Stimulated activated CD4-positive, alpha-beta T cell treated with anti-CD3 and anti-CD28 coated beads, TNF-alpha, amount 100 ng/mL, for 24 hours (primary cell): ENCODE measurements around the gene AGBL1.
A peak's percentile ranks its signal among the peaks of the same experiment; 100 is the strongest.

Source experiments
- DNase-seq, 3 experiments: peaks; one replicate each; pipeline ENCODE4 v3.0.0-alpha.2; 2020; ENCODE audit warnings: low read depth in 3 of 3

The AGBL1 gene

DNA sequence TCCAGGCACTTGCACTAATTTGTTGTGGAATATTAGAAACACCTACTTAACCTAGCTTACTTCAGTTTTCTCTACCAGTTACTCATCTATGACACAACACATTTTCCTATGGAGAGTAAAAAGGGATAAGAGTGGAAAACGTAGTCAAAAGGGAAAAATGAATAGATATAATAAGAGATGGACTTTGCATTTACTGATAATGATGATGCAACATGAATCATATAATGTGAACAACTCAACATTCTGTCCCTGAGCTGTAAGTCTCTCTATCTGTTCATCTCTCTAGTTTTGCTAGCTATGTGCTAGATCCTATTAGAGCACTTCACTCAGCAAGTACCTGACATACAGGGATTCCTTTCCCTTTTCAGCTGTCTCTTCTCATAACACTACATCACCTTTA, 627.1 kb downstream of the AGBL1 start:
- DNase-seq, result no peak

DNA sequence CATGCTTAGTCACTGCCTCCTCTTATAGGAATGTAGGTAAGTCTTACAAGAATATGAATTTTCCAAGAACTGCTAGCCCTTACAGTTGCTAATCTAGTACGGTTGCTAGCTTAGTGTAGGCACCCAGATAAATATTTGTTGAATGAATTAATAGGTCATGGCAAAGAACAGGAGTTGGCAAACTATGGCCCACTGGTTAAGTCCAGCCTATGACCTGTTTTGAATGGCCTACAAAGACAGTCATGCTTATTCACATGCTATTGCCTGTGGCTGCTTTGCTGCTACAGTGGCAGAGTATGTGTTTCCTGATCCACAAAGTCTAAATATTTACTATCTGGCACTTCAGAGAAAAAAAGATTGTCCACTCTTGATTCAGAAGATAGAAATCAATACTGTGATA, 631.8 kb downstream of the AGBL1 start:
- DNase-seq, result no peak

DNA sequence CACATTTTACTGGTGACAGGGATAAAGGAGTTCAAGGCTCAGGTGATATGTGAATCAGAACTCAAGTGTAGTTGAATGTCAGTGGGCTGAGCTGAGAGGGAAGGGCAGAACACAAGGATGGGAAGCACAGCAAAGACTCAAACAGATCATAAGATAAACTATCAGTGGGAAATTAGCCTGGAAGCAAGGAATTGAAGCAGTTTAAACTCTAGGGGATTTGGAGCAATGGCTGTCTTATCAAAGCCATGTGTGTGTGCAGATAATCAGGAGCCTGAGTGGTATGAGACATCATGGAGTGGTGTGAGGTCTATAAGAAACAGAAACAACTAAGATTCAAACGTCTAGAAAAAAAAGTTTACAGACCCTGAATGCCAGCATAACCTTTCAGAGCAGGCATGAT, 634.6 kb downstream of the AGBL1 start:
- DNase-seq, result no peak

DNA sequence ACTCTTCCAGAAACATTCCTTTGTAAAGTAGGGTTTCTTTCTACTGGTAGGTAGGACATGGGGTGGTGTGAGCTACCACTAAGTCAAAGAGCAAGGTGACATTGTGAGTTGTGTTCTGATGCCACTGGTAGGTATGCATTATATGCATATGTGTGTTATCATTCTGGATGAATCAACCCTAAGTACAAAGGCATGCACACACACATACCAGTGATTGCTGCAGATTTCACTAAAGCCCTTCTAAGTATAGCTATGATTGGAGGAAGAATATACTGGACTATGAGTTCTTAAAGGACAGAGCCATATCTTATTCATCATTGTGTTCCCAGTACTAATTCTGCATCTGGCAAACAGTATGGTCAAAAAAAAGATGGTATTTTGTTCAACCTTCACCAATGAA, 646.0 kb downstream of the AGBL1 start:
- DNase-seq, result no peak

DNA sequence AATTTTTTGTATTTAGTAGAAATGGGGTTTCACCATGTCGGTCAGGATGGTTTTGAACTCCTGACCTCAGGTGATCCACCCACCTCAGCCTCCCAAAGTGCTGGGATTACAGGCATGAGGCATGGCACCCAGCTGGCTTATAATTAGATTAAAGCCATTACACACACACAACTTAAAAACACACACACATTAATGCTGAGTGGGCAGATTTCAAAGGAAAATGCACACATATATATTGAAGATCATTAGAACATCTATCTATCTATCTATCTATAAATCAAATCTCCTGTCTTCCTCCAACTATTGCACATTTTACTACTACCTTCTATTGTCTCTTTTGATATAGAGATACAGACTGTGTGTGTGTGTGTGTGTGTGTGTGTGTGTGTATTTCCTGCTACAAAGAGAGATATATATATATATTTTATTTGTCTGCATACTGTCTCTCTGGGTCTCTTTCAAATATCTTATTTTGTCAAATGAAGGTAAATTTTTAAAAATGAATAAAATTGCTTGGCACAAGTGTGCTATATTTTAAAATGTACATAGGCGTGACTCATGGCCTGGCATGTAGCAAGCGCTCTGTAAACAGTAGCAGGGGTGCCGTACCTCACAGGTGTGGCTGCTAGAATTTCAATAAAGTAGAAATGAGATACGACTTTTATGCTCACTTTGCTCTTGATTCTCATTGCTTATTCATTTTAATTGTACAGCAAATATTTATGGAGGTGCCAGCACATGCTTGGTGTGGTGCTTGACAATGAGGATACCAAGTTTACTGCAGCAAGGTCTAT, 655.8 kb downstream of the AGBL1 start:
- DNase-seq, result no peak

DNA sequence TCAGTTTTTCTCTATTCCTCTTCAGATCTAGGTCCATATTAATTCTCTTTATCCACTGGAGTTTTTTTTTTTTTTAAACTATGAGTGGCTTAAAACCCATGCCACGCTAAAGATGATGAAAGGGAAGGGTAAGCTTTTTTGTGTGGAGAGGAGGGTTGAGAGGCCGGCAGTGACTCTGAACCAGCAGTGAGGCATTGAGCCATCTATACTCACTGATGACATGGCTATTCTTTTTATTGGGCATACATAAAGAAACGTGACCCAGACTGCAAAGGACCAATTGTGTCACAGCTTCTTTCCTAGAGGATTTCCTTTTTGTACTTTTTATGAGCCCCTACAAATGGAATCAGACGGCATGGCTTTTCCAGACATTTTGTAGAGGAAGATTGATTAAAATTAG, 662.2 kb downstream of the AGBL1 start:
- no peak for DNase-seq

DNA sequence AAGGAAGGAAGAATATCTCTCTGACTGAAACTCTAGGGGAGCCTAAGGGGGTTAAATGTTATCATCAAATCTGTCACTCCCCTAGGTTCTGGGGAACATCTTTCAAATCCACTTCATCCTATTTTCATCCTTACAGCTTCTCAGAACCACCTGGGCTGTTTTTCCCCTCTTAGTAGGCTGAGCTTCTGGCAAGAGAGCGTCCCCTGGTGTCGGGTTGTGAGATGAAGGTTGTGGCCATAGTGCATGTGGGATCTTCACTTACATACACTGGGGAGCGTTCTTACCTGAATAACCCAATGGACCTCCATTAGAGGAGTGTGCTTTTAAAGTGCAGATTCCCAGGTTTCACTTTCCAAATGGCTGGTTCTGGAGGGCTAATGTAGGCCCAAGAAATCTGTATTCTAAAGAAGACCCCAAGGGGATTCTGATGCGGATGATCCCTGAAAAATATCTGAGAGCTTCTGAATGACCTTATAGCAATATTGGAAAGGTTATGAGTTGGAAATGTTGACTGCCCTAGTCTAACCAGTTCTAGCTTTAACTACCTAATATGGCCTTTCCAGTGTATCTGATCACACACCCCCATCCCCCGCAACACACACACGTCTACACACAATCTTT, 663.7 kb downstream of the AGBL1 start:
- DNase-seq, result peak; percentile 22 to 67 (median 40)

DNA sequence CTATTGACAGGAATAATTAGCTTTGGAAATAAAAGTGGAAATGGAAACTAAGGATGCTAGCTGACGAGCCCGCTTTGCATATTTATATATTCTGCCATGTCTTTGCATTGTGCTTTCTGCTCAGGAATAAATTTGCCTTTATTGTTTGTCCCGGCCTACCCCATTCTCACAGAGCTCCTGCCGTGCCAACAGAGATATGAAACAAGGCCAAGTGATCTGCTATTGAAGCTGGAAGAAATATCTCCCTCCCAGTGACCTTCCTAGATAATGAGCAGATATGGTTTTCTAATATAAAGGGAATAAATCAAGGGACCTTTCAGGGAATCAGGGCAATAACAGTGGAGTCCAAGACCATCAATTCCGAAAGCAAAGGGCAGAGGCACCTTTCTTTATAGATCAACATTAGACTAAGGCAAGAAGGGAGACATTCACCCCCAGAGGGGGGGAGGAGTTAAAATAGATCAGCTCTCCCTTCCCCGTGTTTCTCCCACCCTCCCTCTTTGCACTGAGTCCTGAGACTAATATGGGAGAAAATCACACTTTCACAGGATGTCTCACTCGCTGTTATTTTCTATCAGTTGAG, 664.6 kb downstream of the AGBL1 start:
- no peak for DNase-seq

DNA sequence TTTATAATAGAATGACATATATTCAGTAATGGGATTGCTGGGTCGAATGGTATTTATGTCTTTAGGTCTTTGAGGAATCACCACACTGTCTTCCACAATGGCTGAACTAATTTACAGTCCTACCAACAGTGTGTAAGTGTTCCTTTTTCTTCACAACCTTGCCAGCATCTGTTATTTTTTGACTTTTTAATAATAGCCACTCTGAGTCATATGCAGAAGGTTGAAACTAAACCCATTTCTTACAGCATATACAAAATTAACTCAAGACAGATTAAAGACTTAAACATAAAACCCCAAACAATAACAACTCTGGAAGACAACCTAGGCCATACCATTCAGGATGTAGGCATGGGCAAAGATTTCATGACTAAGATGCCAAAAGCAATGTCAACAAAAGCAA, 671.4 kb downstream of the AGBL1 start:
- no peak for DNase-seq

DNA sequence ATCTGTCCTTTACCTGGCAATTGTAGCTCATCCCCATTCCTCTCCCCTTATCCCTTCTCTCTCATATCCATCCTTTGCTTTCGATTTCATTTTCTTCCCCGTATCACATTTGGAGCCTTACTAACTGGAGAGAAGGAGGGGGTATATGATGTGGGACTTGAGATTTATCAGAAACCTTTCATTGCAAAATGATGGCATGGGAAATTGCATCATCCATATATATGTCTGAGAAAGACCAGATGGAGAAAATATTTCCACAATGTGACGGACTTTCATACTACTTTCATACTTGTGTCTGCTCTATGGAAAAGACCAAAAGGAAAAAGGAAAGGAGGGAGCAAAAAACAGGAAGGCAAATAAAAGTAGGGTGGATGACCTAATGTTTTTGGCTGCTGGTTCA, 675.2 kb downstream of the AGBL1 start:
- no peak for DNase-seq

DNA sequence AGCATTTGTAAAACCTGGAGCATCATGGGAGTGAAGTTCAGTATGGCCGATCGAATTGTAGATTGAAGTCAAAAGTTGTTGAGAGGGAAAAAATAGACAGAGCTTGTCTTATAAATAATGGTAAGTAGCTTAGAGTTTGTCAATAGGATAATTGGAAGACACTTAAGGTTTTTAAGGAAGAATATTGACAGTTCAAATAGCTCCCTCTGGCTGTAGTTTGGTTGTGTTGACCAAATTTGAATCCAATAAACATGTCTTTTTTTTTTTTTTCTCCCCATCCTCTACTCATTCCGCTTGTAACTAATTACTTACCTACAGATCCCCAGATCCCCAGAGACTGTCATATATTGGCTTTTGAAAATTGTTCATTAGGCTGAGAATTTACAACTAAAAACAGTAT, 677.0 kb downstream of the AGBL1 start:
- no peak for DNase-seq

DNA sequence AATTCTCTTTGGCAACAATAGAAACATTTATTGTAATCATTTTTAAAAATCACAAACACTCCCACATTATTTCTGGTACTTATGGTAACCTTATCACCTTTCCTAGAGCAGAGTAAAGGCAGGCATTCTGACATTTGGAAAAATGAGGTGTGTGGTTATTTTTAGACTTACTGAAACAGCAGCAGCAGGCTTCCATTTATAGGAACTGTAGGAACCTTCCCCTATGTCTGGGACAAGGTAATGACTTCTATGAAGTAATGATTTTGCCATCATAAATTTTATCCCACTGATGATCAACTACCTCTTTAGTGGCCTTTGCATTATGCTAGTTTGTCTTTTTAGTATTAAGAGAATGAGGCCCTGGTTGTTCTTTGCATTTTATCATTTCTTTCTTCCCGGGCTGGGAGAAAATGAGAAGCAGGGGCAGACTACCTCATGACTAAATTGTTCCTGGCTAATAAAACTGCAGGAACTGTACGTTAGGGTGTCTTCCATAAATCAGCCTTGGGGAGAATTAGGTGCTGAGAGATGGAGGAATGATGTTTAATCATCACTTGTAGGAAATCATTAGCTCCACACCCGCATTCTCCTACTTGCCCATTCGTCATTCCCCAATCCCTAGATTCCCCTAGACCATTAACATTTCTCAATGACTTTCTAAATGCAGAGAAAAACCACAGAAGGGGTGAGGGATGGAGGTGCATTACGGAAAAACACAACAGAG, 680.3 kb downstream of the AGBL1 start:
- DNase-seq, result no peak

DNA sequence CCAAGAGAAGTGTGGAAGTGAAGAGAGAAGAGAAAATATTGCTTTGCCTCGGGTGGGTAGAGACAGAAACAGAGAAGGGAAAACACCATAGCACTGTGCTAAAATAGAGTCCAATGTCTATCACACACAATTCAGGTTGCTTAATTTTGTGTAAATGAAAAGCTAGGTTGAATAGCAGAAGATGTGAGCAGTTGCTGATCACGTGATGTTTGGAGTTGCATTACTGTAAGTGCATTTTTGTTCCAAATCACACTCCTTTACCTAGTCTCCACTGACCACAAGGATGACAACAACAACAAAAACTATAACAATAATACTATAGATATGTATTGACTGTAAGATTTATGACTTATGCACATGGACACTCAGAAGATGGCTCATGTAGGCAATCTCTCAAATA, 683.2 kb downstream of the AGBL1 start:
- no peak for DNase-seq

DNA sequence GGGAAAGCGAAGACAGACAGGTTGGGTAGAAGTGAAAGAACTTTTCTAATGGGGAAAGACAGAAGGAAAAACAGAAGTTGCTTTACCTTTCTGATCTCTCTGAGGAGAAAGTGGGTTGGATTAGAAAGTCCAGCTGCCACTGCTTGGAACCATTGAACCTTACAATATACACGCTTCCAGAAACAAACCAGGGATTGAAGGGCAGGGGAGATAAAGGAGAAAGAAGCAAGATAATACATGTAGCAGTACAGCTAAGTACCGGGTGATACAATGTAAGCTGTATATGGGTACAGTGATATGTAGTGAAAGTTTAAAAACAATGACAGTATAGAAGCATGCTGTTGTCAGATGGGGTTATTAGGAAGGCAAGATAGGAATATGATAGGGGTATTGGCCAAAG, 684.4 kb downstream of the AGBL1 start:
- DNase-seq, result no peak

DNA sequence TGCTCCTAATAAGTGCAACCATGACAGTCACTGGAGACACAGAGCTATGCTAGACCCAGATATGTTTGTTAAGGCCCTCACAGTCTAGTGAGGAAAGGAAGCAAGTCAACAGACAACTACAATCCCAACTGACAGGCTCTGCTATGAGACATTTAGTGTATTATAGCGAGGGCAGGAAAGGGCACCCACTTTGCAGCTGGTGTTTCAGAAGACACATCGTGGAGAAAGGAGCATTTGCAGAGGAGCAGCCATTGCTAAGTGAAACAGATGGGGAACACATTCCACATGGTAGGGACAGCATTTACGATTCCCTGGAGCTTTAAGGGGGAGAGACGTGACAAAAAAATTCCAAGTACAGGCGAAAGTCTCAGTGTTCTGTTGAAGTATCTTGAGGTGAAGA, 685.6 kb downstream of the AGBL1 start:
- no peak for DNase-seq

DNA sequence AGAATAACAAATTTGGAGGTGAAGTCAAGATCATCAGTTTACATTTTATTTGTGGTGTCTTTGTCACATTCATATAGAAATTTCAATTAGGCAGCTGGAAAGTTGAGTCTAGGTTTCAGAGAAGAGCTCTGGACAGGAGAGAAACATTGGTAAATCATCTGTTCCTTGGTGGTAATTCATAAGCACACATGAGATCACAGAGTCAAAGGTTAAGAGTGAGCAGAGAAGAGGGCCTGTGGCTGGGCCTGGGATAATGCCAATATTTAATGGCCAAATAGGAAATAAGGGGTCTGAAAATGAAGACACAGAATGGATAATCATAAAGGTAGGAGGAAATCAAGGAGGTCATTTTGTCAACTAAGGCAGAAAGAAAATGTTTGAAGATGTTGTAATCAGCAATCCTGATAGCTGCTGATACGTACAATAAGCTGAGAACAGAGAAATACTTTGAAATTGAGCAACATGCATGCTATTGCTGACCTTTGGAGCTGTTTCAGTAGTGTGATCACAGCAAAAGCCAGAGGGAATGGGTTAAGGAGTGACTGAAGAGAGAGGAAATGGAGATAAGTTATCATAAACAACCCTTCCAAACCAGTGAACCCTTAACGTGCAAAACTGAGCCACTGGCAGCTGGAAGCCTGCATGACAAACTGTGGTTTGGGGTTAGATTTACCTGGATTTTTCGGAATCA, 692.8 kb downstream of the AGBL1 start:
- no peak for DNase-seq

DNA sequence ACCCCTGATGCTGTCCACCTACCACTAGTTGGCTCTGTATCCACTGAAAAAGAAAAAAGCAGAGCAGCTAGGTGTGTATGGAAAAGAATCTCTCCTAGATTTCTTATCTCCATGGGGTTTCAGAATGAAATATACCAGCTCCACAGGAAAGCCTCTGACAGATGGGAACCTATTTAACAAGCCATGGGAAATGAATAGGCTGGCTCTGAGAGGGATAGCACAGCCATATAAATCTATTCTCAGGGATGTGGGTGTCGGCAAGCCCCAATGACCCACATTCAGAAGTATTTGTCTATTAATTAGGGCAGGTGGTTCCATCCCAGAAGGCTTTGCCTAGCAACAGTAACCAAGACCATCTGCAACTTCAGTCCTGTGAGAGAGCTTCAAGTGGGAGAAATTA, 694.1 kb downstream of the AGBL1 start:
- DNase-seq, result no peak

DNA sequence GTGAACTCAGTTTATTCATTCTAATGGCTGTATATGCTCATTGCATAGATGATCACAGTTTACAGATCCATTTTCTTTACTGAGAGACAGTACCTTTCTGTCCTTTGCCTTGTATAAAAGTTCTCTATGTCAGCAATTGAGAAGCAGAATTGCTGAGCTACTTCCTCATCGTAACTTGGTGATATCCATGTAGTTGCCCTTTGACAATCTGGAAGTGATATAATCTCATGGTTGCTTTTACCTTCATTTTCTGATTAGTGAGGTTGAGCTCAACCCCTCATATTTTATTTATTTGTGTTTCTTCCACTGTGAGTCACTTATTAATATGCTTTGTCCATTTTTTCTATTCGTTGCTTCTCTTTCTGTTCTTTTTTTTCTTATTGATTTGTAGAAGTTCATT, 696.5 kb downstream of the AGBL1 start:
- no peak for DNase-seq

DNA sequence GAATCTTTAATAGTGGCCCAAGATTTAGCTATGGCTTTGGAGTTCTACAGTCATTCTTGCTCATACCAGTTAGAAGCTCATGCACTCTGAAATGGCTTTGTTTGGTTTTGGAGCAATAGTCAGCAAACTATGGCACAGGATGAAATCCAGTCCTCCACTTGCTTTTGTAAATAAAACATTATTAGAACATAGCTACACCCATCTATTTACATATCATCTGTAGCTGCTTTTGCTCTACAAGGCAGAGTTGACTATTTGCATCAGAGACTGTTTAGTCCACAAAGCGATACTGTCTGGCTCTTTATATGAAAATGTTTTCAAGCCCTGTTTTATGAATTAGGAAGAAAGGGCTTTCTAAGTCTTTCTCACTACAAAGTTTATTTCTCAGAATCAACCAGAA, 716.9 kb downstream of the AGBL1 start:
- no peak for DNase-seq

DNA sequence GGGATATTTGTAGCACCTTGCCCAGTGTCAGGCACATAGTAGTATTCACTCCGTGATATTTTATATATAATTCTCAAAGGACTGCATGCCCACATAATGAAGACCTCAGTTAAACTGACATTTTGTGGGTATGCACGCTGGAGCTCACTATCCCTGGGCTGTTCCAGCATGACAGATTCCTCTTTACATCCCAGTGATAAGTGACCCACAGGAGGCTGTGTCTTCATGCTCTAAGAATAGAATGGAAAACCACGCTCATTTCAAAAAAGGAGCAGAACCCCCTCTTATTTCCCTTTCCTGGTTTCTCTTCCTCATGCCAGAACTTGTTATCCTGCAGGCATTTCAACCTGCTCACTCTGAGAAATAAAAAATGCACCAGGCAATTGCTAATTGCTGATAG, 717.5 kb downstream of the AGBL1 start:
- DNase-seq, result no peak

DNA sequence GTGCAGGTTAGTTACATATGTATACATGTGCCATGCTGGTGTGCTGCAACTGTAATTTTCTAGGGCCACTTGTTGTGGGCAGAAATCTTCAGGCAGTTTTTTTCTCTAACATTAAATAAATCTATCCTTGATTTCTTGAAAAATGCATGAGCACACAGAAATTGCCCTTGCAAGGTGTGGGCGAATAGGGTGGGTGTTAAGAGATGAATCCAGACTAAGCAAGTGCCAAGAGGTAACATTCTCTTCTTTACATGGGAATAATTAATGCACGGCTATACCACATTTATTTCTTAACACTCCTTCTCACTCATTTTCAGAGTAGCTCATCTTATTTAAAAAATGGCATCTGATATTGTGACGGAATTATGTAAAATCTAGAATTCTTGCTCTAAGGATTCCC, 719.6 kb downstream of the AGBL1 start:
- no peak for DNase-seq

DNA sequence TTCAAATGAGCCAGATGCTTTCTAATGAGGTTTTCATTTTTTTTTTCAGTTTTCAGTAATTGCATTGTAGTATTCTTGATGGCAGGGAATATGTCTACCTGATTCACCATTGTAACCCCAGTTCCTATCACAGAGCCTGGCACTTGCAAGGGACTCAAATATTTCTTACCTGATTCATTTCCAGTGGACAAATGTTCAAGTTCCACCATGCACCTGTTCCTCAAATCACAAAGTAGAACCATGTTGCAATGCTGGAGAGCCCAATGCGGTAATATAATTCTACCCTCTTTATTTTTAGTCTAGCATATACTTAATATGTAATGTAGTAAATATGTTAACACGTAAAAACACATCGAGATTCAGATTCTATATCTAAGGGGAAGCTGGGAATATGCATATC, 722.6 kb downstream of the AGBL1 start:
- DNase-seq, result no peak
